Activated naive CD4-positive, alpha-beta T cell treated with Interleukin-2 at 50 U/mL for 16 hours (primary cell): ENCODE measurements around the gene SRPX.

Experiments used
- DNase-seq: peaks from one replicate; pipeline ENCODE4 v3.0.0-alpha.2; 2020

SRPX gene

DNA sequence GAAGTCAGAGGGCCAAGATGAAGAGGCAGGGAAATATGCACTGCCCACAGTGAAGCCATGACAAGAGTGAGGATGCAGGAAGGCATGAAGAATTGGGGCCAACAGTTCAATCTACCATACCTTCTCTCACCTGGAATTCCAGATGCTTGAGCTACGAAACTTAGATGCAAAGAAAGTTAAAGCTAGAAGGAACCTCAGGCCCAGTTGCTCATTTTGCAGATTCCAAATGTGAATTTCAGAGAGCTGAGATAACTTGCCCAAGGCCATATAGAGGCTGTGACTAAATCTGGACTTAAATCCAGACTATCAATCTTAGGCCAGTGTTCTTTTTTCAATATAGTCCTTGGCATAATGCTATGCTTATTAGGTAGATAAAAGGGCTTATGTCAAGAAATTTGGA is 92.7 kb downstream of the SRPX start:
- no peak for DNase-seq

DNA sequence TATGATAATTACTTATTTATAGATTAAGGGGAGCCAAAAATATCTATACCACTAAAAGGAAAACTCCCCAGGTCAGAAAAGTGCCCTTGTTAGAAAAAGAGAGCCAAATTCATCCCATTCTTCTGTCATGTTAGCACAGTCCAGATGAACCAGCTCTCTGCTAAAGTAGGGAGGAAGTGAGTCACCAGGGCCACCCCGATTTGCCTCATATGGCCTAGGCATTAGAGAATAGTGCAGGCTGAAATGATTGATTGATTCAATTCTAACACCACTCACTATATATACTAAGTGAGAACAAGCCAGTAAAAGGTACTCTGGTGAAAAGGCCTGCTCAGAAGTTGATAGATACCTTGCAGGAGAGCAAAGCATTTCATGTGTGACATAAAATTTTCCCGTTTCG is 94.5 kb downstream of the SRPX start:
- DNase-seq, result no peak

DNA sequence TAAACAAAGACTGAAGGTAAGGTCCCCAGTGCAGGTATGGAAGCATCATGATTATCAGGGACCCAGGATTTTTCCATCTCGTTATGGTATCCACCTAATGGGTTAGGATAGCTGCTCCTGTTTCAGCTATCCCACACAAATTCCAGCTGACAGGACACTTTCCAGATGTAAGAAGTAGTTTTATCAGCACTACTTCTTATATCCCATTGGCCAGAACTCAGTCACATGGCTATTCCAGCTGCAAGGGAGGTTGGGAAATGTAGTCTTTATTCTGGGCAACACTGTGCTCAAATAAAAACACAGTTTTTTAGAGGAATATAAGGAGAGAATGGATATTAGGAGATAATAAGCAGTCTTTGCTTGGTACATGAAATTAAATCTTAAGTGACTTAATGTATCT is 96.7 kb downstream of the SRPX start:
- DNase-seq, result no peak

DNA sequence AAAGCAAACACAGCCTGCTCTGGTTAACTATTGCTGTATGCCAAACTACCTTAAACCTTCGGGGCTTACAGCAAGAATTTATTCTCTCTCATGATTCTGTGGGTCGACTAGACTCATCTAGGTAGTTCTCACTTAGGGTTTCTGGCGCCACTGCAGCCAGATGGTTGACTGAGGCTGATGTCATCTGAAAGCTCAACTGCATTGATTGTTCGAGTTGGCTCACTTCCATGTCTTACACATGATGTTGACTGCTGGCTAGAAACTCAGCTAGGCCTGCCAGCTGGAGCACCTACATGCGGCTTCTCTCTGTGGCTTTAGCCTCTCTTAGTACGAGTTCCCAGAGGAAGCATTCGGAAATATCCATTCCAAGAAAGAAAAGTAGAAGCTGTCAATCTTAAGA is 103.2 kb downstream of the SRPX start:
- no peak for DNase-seq

DNA sequence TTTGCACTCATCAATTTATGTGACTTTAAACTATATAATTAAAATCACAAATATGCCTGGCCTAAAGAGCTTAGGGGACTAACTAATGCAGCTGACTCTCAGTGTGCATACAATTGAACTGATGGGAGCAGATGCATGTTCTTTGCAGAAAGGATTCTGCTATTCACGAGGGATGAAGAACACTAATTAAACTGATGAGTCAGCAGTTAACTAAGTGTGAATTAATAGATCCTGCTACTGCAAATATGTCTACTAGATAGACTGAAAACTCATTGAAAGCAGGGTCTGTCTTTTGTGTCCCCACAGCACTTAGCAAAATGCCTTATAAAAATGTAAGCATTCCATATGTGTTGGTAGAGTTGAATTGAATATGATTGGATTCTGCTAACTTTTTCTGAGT is 104.0 kb downstream of the SRPX start:
- no peak for DNase-seq

DNA sequence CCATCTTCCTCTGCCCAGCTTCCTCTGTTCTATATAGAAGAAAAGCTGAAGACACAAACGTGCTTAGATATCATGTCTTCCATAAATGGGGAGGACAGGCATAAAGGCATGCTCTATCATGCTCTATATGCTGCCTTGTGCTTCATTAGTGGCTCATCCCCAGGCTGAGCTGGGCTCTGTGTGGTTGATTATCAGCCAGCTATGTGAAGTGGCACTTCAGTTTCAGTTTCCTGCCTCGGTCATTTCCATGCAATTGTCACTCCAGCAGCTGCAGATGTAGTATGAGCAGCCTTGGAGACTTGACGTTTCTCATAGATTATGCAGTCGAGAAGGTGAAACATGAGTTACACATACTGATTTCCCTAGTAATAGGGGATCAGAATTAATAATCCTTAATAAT is 108.1 kb downstream of the SRPX start:
- DNase-seq, result no peak

DNA sequence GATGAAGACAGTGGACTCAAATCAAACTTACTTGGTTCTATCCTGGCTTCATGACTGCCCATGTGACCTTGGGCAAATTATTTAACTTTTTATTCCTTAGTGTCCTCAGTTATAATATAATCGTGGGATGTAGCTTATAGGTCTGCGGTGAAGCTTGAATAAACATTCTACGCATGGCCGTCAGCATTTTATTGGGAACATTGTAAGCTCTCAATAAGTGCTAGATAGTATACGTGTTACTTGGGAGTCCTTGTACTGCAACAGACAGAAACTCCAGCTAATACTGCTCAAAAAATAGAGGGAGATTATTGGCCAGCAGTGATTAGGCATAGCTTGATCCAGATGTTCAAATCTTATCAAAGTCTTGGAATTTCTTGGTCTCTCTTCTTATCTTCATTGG is 109.5 kb downstream of the SRPX start:
- no peak for DNase-seq

DNA sequence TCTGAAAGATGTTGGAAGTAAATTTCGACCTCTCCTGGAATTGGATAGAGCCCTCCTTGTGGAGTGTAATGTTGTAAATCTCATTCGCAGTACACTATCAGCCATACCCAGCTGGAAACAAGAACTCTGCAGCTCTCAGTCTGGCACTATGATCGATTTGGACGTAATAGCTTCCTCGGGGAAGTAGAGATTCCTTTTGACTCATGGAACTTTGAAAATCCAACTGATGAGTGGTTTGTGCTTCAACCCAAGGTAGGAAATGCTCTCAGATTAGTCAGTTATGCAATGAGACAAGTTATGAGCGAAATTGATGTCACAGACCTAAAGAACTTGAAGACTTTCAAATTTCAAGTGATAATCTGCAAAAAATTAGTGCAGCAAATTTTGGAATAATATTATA is 110.4 kb downstream of the SRPX start:
- no peak for DNase-seq

DNA sequence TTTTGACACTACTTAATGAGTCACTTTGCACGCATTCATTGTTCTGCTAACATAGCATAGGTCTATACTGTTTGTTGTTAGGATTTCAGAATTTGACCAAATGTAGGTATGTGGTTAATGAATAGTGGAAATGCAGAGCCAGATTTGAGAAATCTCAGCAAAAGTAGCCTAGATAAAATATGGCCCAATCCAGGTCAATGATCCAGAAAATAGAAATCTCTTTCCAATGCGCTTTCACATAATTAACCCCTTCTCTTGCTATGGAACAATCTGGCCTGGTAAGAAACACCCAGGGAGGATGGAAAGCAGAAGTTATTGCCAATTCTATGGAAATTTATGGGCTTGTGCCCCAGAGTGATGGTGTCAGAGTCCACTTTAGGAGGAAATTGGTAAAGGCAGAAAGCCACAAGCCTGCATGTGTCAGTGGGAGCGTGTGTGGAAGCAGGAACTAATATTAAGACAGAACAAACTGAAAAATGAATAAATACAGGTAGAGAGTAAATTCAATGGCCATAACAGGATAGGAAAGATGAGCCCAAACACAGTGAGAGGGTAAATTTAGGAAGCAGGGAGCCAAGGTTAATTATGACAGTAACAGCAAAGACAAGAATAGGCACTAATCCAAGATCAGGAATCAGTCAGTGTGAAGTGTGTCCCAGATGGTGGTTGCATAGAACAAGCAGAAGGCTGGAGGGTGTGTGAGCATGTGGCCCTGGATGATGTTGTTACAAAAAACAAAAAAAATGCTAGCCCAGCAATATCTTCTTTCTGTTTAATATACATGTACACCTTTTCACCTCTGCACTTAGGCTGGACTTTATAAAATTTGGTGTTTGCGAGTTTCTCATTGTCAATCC is 111.4 kb downstream of the SRPX start:
- no peak for DNase-seq

DNA sequence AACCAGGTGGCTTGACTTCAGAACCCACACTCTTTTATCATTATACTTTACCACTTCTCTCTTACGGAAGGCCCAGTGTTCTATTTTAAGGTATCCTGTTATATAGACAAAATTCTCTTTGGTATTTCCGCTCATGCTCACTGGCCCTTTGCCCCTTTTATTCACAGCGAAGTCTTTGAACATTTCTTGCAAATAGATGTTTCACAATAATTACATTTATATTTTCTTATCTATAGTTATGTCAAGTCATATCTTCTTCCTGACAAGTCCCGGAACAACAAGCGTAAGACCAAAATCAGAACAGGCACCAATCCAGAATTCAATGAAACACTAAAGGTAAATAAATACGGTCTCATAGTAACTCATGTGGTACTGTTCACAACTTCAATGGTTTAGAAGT is 112.3 kb downstream of the SRPX start:
- DNase-seq, result no peak

DNA sequence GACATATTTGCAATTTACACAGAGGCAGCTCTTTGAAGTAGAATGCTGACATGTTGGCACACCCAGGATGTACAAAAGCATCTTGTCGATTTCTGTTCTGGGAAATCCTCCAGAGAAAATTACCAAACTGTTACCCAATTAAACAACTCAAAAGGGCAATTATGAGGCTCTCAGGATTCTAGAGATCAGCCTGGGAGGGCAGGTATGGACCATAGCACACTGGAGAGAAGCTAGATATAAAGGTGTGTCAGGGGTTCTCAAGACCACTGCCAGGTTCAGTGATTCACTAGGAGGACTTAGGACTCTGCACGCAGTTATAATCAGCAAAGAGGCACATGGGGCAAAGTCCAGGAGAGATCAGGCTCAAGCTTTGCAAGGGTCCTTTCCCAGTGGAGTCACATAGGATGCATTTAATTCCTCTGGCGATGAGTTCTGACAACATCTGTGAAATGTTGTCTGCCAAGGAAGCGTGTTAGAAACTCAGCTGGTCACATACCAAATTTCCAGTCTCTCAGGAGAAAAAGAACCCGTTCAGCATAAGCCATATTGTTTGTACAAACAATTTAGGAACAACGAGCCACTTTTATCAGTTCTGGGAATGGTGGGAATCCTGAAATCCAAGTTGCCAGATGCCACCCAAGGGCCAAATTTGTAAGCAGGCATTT is 113.5 kb downstream of the SRPX start:
- no peak for DNase-seq

DNA sequence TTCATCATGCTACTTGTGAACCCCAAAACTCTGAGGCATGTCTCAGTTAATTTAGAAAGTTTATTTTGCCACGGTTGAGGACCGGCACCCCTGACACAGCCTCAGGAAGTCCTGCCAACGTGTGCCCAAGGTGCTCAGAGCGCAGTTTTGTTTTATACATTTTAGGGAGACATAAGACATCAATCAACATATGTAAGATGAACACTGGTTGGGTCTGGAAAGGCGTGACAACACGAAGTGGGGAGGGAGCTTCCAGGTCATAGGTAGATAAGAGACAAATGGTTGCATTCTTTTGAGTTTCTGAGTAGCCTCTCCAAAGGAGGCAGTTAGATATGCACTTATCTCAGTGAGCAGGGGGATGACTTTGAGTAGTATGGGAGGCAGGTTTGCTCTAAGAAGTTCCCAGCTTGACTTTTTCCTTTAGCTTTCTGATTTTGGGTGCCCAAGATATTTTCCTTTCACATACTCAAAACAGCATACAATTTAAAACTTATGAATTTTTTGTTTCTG is 115.4 kb downstream of the SRPX start:
- no peak for DNase-seq

DNA sequence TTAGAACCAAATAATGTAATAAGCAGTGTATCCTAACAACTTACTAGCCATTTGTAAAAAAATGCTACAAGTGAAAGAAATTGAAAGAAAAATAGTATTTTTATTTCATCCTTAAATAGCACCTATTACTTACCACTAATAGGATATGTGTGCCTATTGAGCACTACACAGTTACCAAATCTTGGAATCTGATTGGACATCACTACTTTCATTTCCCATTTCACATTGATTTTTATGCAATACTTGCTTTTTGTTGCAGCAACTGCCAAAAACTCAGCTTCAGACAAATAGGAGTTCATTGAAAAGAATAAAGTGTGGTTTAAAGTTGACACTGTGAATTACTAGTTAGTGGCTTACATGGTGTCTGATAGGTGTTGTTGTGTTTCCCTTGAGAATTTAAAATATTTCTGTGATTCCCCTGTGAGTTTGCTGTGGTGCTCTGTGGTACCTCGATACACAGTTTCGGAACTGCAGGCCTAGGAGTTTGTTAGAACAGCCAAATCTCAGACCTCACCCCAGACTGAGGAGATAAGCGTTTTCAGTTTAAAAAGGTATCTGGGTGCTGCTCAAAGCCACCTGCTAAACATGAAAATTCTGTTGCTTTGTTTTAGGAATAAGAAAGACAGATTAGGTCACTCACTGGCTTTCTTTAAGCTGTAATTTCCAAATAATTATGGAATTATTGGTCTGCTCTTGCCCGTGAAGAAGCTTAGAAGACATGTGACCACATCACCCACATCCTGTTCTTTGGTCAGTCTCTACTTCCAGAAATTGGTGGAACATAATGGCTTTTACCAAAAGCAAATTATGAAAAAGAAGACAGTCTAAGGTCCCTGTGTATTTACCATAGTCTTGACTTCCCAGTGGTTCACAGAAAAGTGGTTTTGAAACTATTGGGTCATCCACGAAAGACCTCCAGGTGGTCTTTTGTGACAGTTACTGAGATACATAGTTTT is 116.5 kb downstream of the SRPX start:
- no peak for DNase-seq

DNA sequence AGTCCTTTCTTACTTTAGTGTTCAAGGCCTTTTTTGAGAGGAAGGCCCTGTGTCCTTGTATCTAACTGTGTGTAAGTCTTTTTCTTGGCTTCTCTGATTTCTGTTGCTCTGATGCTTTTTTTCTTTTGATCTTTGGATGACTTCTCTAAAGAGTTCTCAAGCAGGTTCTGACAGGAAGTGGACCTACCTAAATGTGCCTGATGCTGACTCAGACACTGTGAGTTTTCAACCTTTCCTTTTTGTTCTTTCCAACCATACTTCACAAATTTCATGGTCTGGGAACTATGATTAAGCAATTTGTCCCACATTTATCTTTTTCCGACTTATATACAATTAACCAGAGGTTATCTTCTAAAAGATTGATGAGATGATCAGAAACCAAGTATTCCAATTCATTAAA is 117.8 kb downstream of the SRPX start:
- DNase-seq, result no peak

DNA sequence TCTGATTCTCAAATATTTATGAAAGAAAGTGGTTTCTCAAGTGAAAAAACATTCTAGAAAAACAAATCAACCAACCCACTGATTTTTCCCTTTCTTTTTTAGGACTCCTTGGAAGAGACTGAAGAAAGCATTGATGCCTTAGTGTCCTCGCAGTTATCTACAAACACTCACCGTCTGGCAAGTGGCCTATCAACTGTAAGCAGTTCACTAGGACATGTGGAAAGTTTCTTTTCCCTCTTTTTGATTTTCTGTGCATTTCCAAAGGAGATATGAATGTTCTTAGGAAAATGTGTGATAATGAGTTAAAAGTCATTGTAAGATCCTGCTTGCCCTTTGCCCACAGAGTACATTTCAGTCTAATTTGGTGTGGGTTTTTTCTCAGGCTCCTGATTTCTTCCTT is 118.4 kb downstream of the SRPX start:
- no peak for DNase-seq

DNA sequence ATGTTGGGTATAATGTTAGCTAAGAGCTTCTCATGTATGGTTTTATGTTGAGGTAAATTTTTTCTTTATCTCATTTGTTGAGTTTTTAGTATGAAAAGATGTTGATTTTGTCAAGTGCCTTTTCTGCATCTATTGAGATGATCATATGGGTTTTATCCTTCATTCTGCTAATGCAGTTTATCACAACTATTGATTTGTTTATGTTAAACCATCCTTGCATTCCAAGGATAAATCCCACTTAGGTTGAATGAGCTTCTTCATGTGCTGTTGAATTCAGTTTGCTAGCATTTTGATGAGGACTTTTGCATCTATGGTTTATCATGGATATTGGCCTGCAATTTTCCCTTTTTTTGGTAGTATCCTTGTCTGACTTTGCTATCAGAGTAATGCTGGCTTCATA is 121.0 kb downstream of the SRPX start:
- no peak for DNase-seq
